ENCODE results near the gene CACTIN.

CACTIN gene

GRCh38 chr19:3642296-3642695 lies 15.7 kb upstream of the CACTIN start:
- TF ChIP-seq CTCF (IDR thresholded peaks at IDR 0.05; ENCODE audit: control extremely low read depth, extremely low read depth, low read depth, missing control alignments) = no peak
- ChIA-PET CTCF (no interaction called here), POLR2A (no interaction called here)
- DNase-seq (ENCODE audit: extremely low spot score) = no peak

DNA sequence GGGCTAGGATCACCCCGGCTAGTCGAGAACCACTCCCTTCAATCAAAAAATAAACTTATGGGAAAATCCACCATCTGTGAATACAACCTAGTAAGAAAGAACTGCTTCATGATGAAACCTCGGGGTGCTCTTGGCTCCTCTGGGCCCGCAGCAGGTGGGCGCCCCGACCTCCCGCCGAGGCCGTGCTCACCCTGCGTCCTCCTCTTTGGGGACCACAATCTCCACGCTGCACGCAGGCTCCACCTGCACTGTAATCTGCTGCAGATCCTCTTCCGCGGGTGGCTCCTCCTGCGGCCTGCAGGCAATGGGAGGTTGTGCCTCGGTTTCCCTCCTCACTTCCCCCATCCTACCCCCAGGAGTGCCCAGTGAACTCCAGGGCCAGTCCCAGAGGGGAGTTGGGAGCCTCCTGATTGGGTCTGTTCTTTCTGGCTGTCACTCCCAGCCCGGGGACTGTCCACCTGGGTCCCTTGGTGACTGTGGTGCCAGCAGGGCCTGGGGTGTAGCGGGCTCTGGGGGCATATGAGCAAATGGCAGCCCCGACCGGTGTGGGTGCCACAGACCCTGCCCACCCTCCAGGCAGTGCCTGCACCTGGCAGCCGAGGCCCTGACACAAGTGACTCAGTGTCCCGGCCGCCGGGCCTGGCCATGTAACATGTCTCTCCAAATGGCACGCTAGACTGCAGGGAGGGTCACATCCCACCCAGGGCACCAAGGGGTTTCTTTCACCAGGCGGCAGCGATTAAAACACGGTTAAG lies 15.1 kb upstream of the CACTIN start:
- DNase-seq (ENCODE audit: extremely low spot score) = no peak
- TF ChIP-seq CTCF (IDR thresholded peaks at IDR 0.05; ENCODE audit: control extremely low read depth, extremely low read depth, low read depth, missing control alignments) = no peak
- ChIA-PET POLR2A (no interaction called here), CTCF (no interaction called here)

- ChIA-PET CTCF (no interaction called here), POLR2A (no interaction called here)
- no peak for TF ChIP-seq CTCF (IDR thresholded peaks at IDR 0.05; ENCODE audit: control extremely low read depth, extremely low read depth, low read depth, missing control alignments)
- no peak for DNase-seq (ENCODE audit: extremely low spot score)
These were observed 12.9 kb upstream of the CACTIN start for GRCh38 chr19:3639479-3639878.

- CTCF ChIA-PET = no interaction called here
- POLR2A ChIA-PET = no interaction called here
- no peak for DNase-seq (ENCODE audit: extremely low spot score)
- TF ChIP-seq CTCF (IDR thresholded peaks at IDR 0.05; ENCODE audit: control extremely low read depth, extremely low read depth, low read depth, missing control alignments) = no peak
These were observed 11.9 kb upstream of the CACTIN start for GRCh38 chr19:3638208-3639193.

DNA sequence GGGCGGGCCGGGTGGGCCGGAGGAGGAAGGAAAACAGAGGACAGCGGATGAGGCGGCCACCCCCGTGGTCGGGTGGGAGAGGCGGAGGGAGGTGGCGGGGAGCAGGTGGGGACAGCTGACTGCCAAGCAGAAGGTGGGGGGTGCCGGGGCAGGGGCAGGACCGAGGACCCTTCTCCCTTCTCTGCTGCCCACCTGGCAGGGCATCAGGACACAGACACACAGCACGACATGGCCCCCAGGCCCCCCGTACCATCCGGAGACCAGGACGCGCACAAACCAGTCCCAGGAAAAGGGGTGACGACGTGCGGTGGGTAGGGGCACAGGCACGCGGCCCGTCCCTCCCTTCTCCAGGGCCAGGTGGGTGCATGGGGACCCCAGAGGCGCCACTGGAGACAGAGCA lies 11.0 kb upstream of the CACTIN start:
- DNase-seq (ENCODE audit: extremely low spot score) = no peak
- ChIA-PET POLR2A (no interaction called here), CTCF (no interaction called here)
- TF ChIP-seq CTCF (IDR thresholded peaks at IDR 0.05; ENCODE audit: control extremely low read depth, extremely low read depth, low read depth, missing control alignments) = no peak

DNA sequence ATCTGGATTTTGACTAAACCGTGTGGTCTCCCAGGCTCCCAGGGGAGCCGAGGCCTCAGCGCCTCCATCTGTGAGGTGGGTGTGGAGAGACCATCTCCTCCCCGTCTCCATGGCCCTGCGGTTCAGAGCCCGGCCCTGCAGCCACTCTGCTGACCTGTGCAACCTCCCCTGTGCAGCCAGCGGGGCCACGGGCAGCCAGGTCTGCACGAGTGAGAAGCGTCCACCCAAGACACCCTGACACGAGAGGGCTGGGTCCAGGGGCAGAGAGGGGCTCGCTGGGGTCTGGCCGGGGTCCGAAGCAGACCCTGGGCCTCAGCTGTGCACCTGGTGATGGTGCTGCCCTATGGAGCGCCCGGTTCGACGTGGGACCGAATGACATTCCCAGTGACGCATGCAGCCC lies 10.4 kb upstream of the CACTIN start:
- CTCF ChIA-PET = no interaction called here
- DNase-seq (ENCODE audit: extremely low spot score) = no peak
- TF ChIP-seq CTCF (IDR thresholded peaks at IDR 0.05; ENCODE audit: control extremely low read depth, extremely low read depth, low read depth, missing control alignments) = no peak
- POLR2A ChIA-PET = no interaction called here
